ENCODE results near the gene NRARP.
"Not testable (repeated sequence)": the region's sequence is repeated elsewhere in the genome, so short reads cannot be mapped to it uniquely, and the experiment has no call there.

Gene NRARP

GRCh38 chr9:137302118-137302448 is at the start of gene NRARP:
NRARP (minus strand) TSS chr9:137302271; CDS start chr9:137301928, 343 bp downstream.
- peak; percentile 28 for DNase-seq

GRCh38 chr9:137350696-137351584 is 48.9 kb upstream of the NRARP start:
- DNase-seq, result no peak

GRCh38 chr9:137349471-137350033 is 47.5 kb upstream of the NRARP start:
- no peak for DNase-seq

- DNase-seq, result no peak
Observed at GRCh38 chr9:137348769-137349470, 46.8 kb upstream of the NRARP start.

- no peak for DNase-seq
Observed at GRCh38 chr9:137347928-137348327, 45.9 kb upstream of the NRARP start.

- DNase-seq, result no peak
Observed at GRCh38 chr9:137342482-137342881, 40.4 kb upstream of the NRARP start.

- DNase-seq, result no peak
Observed at GRCh38 chr9:137341227-137341626, 39.2 kb upstream of the NRARP start.

GRCh38 chr9:137339908-137340462 is 37.9 kb upstream of the NRARP start:
- not testable (repeated sequence) for DNase-seq

- no peak for DNase-seq
Observed at GRCh38 chr9:137339045-137339907, 37.2 kb upstream of the NRARP start.

- no peak for DNase-seq
Observed at GRCh38 chr9:137336735-137337134, 34.7 kb upstream of the NRARP start.

GRCh38 chr9:137333016-137333671 is 31.1 kb upstream of the NRARP start:
- DNase-seq, result no peak

- no peak for DNase-seq
Observed at GRCh38 chr9:137331929-137332328, 29.9 kb upstream of the NRARP start.

GRCh38 chr9:137330689-137331088 is 28.6 kb upstream of the NRARP start:
- DNase-seq, result no peak

GRCh38 chr9:137329590-137329989 is 27.5 kb upstream of the NRARP start:
- not testable (repeated sequence) for DNase-seq

- DNase-seq, result not testable (repeated sequence)
Observed at GRCh38 chr9:137327641-137328550, 25.8 kb upstream of the NRARP start.

- DNase-seq, result no peak
Observed at GRCh38 chr9:137326445-137327065, 24.5 kb upstream of the NRARP start.

- no peak for DNase-seq
Observed at GRCh38 chr9:137325799-137326198, 23.7 kb upstream of the NRARP start.

- no peak for DNase-seq
Observed at GRCh38 chr9:137325124-137325523, 23.1 kb upstream of the NRARP start.

GRCh38 chr9:137323531-137324331 is 21.7 kb upstream of the NRARP start:
- DNase-seq, result no peak

Data from NCI-H2029 treated with DMSO at 0.1 percent for 48 hours (cell line).